Ishikawa (cell line): ENCODE results near the gene MED13L.

Source experiments
- CEBPB ChIP-seq: IDR thresholded peaks from 2 replicates; pipeline ENCODE4 v1.6.1; 2012
- CREB1 ChIP-seq: IDR thresholded peaks from 2 replicates; pipeline ENCODE4 v1.6.1; 2012; ENCODE audit warnings: low read depth
- EGR1 ChIP-seq: IDR thresholded peaks from 2 replicates; pipeline ENCODE4 v1.6.1; 2012
- EP300 ChIP-seq: IDR thresholded peaks from 2 replicates; pipeline ENCODE4 v1.6.1; 2012; ENCODE audit warnings: borderline replicate concordance
- FOXM1 ChIP-seq: IDR thresholded peaks from 2 replicates; pipeline ENCODE4 v1.6.1; 2012; ENCODE audit warnings: low read depth, borderline replicate concordance
- MAX ChIP-seq: IDR thresholded peaks from 2 replicates; pipeline ENCODE4 v1.6.1; 2012
- NFIC ChIP-seq: IDR thresholded peaks from 2 replicates; pipeline ENCODE4 v1.6.1; 2012
- RAD21 ChIP-seq: IDR thresholded peaks from 2 replicates; pipeline ENCODE4 v1.6.1; 2012; ENCODE audit warnings: low read depth
- TAF1 ChIP-seq: IDR thresholded peaks from 2 replicates; pipeline ENCODE4 v1.6.1; 2012; ENCODE audit warnings: low read depth, mild to moderate bottlenecking
- TCF12 ChIP-seq: IDR thresholded peaks from 2 replicates; pipeline ENCODE4 v1.6.1; 2012; ENCODE audit warnings: low read depth
- TEAD4 ChIP-seq: IDR thresholded peaks from 2 replicates; pipeline ENCODE4 v1.6.1; 2012
- USF1 ChIP-seq: IDR thresholded peaks from 2 replicates; pipeline ENCODE4 v1.6.1; 2012
- YY1 ChIP-seq: IDR thresholded peaks from 2 replicates; pipeline ENCODE4 v1.6.1; 2012; ENCODE audit warnings: low read depth
- ZBTB7A ChIP-seq: IDR thresholded peaks from 2 replicates; pipeline ENCODE4 v1.6.1; 2012; ENCODE audit warnings: low read depth
- TF ChIP-seq, protein P1 (sequence below): IDR thresholded peaks from 2 replicates; pipeline ENCODE4 v1.6.1; 2012; ENCODE audit warnings: low read depth, mild to moderate bottlenecking

The MED13L gene

DNA sequence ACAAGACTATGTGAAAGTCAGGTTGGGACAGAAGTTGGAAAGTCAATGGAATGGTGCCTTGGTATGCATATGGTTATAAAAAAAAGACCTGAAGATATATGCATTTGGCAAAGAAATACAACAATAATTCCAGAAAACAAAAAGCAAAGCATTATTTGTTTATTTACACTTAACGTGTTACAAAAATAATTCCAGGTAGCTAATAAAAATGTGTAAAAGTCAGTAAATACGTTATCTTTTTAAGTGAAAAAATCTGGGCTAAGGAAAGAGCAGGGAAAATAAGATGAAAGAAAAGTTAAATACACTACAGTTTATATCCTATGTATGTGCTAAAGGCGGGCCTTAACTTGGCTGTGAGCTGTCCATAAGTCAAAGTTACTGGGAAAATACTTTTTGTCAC lies 266.3 kb downstream of the MED13L start:
- TF ChIP-seq NFIC (no peak), ZBTB7A (no peak), FOXM1 (no peak), RAD21 (no peak), YY1 (no peak), EP300 (no peak), MAX (no peak), TEAD4 (no peak), TCF12 (no peak), TAF1 (no peak)
- TF ChIP-seq, protein P1, sequence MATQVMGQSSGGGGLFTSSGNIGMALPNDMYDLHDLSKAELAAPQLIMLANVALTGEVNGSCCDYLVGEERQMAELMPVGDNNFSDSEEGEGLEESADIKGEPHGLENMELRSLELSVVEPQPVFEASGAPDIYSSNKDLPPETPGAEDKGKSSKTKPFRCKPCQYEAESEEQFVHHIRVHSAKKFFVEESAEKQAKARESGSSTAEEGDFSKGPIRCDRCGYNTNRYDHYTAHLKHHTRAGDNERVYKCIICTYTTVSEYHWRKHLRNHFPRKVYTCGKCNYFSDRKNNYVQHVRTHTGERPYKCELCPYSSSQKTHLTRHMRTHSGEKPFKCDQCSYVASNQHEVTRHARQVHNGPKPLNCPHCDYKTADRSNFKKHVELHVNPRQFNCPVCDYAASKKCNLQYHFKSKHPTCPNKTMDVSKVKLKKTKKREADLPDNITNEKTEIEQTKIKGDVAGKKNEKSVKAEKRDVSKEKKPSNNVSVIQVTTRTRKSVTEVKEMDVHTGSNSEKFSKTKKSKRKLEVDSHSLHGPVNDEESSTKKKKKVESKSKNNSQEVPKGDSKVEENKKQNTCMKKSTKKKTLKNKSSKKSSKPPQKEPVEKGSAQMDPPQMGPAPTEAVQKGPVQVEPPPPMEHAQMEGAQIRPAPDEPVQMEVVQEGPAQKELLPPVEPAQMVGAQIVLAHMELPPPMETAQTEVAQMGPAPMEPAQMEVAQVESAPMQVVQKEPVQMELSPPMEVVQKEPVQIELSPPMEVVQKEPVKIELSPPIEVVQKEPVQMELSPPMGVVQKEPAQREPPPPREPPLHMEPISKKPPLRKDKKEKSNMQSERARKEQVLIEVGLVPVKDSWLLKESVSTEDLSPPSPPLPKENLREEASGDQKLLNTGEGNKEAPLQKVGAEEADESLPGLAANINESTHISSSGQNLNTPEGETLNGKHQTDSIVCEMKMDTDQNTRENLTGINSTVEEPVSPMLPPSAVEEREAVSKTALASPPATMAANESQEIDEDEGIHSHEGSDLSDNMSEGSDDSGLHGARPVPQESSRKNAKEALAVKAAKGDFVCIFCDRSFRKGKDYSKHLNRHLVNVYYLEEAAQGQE: no peak

GRCh38 chr12:116010467-116010866 lies 267.0 kb downstream of the MED13L start:
- TF ChIP-seq CREB1: no peak
- TF ChIP-seq TEAD4: no peak
- no peak for TF ChIP-seq EGR1
- no peak for TF ChIP-seq FOXM1
- no peak for TF ChIP-seq EP300
- no peak for TF ChIP-seq CEBPB
- no peak for TF ChIP-seq TAF1
- TF ChIP-seq ZBTB7A: no peak
- TF ChIP-seq MAX: no peak
- TF ChIP-seq YY1: no peak
- TF ChIP-seq USF1: no peak
- no peak for TF ChIP-seq RAD21
- TF ChIP-seq, protein P1: no peak
- TF ChIP-seq NFIC: no peak
- TF ChIP-seq TCF12: no peak

- TF ChIP-seq FOXM1 (no peak), YY1 (no peak), EP300 (no peak), NFIC (no peak), TEAD4 (no peak), MAX (no peak), CEBPB (no peak), RAD21 (no peak), USF1 (no peak), ZBTB7A (no peak), CREB1 (no peak), TCF12 (no peak)
- TF ChIP-seq, protein P1: no peak
Observed at GRCh38 chr12:116009805-116010204, 267.7 kb downstream of the MED13L start.

GRCh38 chr12:116006141-116006540 lies 271.4 kb downstream of the MED13L start:
- TF ChIP-seq MAX (no peak), YY1 (no peak)
